ENCODE results near the gene IFT122. TPM values are rescaled to one million over a fixed set of nuclear protein-coding genes. Genes with fewer than 3 reads are reported as not detected.

IFT122 gene
- total and polyA plus RNA-seq, 2 of the 4 experiments (the other 2 are of a cell fraction) = 16.8 to 28.0 TPM

DNA sequence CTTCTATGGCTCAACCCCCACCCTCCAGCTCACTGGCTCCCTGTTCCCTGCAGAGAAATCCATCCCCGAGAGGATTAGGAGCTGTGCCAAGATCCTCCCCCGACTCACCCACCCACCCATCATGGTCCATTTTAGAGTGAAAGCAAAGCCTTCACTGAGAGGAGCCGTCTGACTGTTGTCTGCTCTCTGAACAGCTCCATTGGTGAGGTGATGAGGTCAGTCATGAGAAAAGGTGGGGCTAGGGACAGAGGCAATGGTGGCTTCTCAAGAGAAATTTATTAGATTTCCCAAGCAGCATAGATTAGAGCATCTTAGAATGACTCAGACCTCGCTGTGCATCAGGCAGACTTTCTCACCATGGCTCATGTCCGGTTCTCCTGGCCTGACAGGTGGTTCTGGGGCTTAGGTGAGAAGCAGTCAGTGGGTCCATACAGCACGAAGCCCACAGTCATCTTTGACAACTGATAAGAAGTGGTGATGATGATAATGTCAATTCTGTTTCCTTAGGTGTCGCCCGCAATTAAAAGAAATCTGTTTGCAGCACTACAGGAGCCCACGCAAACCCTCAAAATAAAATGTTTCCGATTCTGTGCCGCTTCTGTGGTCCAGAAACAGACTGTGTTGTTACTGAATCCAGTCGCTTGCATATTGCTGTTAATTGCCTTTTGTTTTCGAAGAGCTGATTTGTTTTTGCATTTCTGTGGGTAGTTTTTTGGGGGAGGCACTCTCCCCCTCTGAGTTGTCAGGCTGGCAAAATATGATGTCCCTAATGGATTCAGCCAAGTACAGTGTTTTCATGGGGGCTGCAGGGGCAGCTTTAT lies 63.7 kb downstream of the IFT122 start:
- peaks cover 9% of the 10 kb centered on the region for H3K4me1 ChIP-seq (ENCODE audit: control insufficient read depth, insufficient read depth, low read length)
- H3K18ac ChIP-seq (ENCODE audit: low read depth, low read length) = no peak overlapping the region
- no TSS peak for BruUV-seq (replicated peaks)
- POLR2A ChIA-PET (ENCODE audit: unreplicated experiment) = no interaction called here
- no peak overlapping the region for H3K56ac ChIP-seq (ENCODE audit: extremely low read depth, insufficient read depth, low read length)
- H3K36me3 ChIP-seq (ENCODE audit: control insufficient read depth, insufficient read depth, low read length) = peaks cover 9% of the 10 kb centered on the region
- H2AFZ ChIP-seq (replicated peaks; ENCODE audit: low read length, poor library complexity) = no peak overlapping the region
- H3K4me3 ChIP-seq (ENCODE audit: insufficient read depth, low read depth, low read length) = no peak overlapping the region
- H3K27ac ChIP-seq (ENCODE audit: insufficient read depth, low read length) = no peak overlapping the region
- dilution Hi-C loops (cut with HindIII; ENCODE audit: low sequenced_read_pairs, unreplicated experiment) (no loop called here), in situ Hi-C loops (cut with MboI; ENCODE audit: low sequenced_read_pairs) (no loop called here), intact Hi-C loops (cut with micrococcal nuclease) (no loop called here)
- no peak for ATAC-seq (ENCODE audit: low read depth)
- H3K23ac ChIP-seq (ENCODE audit: low read depth, low read length) = no peak overlapping the region
- no peak overlapping the region for H2BK5ac ChIP-seq (ENCODE audit: low read depth, low read length, poor library complexity, severe bottlenecking)
- no peaks in the 10 kb centered on the region for H3K27me3 ChIP-seq (ENCODE audit: control insufficient read depth, insufficient read depth, low read length)
- no peaks in the 10 kb centered on the region for H3K79me1 ChIP-seq (ENCODE audit: low read depth in 1 of 2, low read length in 2 of 2)
- no peak overlapping the region for H4K91ac ChIP-seq (ENCODE audit: insufficient read depth, low read depth, low read length)
- H3K9ac ChIP-seq (ENCODE audit: low read depth, low read length) = no peak overlapping the region
- no peaks in the 10 kb centered on the region for H3K9me3 ChIP-seq (ENCODE audit: control insufficient read depth, insufficient read depth, low read length)
- H2BK20ac ChIP-seq (ENCODE audit: low read depth, low read length) = no peak overlapping the region
- H3K4ac ChIP-seq (ENCODE audit: low read depth, low read length) = no peak overlapping the region
- CTCF ChIA-PET = no interaction called here
- 100% methylated on average over 3 of the region's 13 CpGs; no CpG with 5 or more reads in 1 of the 2 experiments for WGBS, 2 experiments (ENCODE audit: extremely low coverage in 2 of 2, insufficient read length in 1 of 2)
- H3K9me1 ChIP-seq (ENCODE audit: insufficient read depth, low read length) = peaks cover 12% of the 10 kb centered on the region; the same call in 1 of the 2 replicates
- no peak overlapping the region for H2BK120ac ChIP-seq (ENCODE audit: low read depth, low read length)
- DNase-seq = peak; percentile 57
- H2AK5ac ChIP-seq (ENCODE audit: low read depth, low read length) = no peak overlapping the region
- TF ChIP-seq MXI1 (IDR thresholded peaks at IDR 0.05; ENCODE audit: borderline replicate concordance, low read depth, low read length) (no peak), NFE2L2 (IDR thresholded peaks at IDR 0.05; ENCODE audit: low read depth, low read length) (no peak), FOS (IDR thresholded peaks at IDR 0.05; ENCODE audit: low read depth, low read length) (peak; percentile 27; the same call in 1 of the 2 replicates), SMC3 (IDR thresholded peaks at IDR 0.05; ENCODE audit: low read depth, low read length) (no peak), BHLHE40 (IDR thresholded peaks at IDR 0.05; ENCODE audit: low read depth, low read length) (no peak), CTCF (conservative IDR thresholded peaks at IDR 0.05; ENCODE audit: low read depth, low read length) (no peak), CEBPB (IDR thresholded peaks at IDR 0.05; ENCODE audit: low read depth, low read length) (no peak), ELK1 (IDR thresholded peaks at IDR 0.05; ENCODE audit: borderline replicate concordance, low read depth, low read length) (no peak)
- no peak overlapping the region for H2AK9ac ChIP-seq (replicated peaks; ENCODE audit: low read depth, low read length, poor library complexity)
- H4K5ac ChIP-seq (ENCODE audit: low read depth, low read length) = no peak overlapping the region
- no peak overlapping the region for H2BK15ac ChIP-seq (ENCODE audit: low read depth, low read length)
- no peaks in the 10 kb centered on the region for H4K20me1 ChIP-seq (ENCODE audit: insufficient read depth, low read length)
- H3K14ac ChIP-seq (replicated peaks; ENCODE audit: low read depth, low read length) = no peak overlapping the region
- H4K8ac ChIP-seq (ENCODE audit: low read depth in 2 of 2, low read length in 2 of 2) = no peak overlapping the region
- no peak overlapping the region for H3K4me2 ChIP-seq (ENCODE audit: low read depth, low read length)

Data from IMR-90 (cell line).